ENCODE measurements around the gene IL17RC.

Gene IL17RC

GRCh38 chr3:9903238-9903624, 13.7 kb upstream of the IL17RC start:
- DNase-seq (ENCODE audit: low read depth, low spot score): no peak
- no peaks in the 10 kb centered on the region for H3K27me3 ChIP-seq (ENCODE audit: insufficient read depth, insufficient read length)
- H3K36me3 ChIP-seq (ENCODE audit: insufficient read depth, insufficient read length, low read length): no peaks in the 10 kb centered on the region
- peaks cover 11% of the 10 kb centered on the region for H3K4me1 ChIP-seq (ENCODE audit: insufficient read depth, insufficient read length)
- H3K9ac ChIP-seq (ENCODE audit: insufficient read length, low read depth): no peak overlapping the region
- no peaks in the 10 kb centered on the region for H3K9me3 ChIP-seq (ENCODE audit: insufficient read depth, low read length)
- no peak overlapping the region for H3K4me3 ChIP-seq (ENCODE audit: insufficient read length, low read depth)
- TF ChIP-seq SUZ12 (IDR thresholded peaks at IDR 0.05; ENCODE audit: extremely low read depth, insufficient read depth, insufficient read length) (no peak), ZNF274 (IDR thresholded peaks at IDR 0.05; ENCODE audit: low read depth, low read length) (no peak), YY1 (IDR thresholded peaks at IDR 0.05; ENCODE audit: insufficient read depth, insufficient read length) (no peak)

- H3K4me1 ChIP-seq (ENCODE audit: insufficient read depth, insufficient read length): peaks cover 8% of the 10 kb centered on the region
- no peak overlapping the region for H3K4me3 ChIP-seq (ENCODE audit: insufficient read length, low read depth)
- no peaks in the 10 kb centered on the region for H3K36me3 ChIP-seq (ENCODE audit: insufficient read depth, insufficient read length, low read length)
- no peak for TF ChIP-seq SUZ12 (IDR thresholded peaks at IDR 0.05; ENCODE audit: extremely low read depth, insufficient read depth, insufficient read length)
- TF ChIP-seq YY1 (IDR thresholded peaks at IDR 0.05; ENCODE audit: insufficient read depth, insufficient read length): no peak
- no peak for TF ChIP-seq ZNF274 (IDR thresholded peaks at IDR 0.05; ENCODE audit: low read depth, low read length)
- H3K27me3 ChIP-seq (ENCODE audit: insufficient read depth, insufficient read length): no peaks in the 10 kb centered on the region
- H3K9ac ChIP-seq (ENCODE audit: insufficient read length, low read depth): no peak overlapping the region
- DNase-seq (ENCODE audit: low read depth, low spot score): no peak
- no peaks in the 10 kb centered on the region for H3K9me3 ChIP-seq (ENCODE audit: insufficient read depth, low read length)
Measured at GRCh38 chr3:9903904-9904303, 13.0 kb upstream of the IL17RC start.

- Histone ChIP-seq H3K4me3 (ENCODE audit: insufficient read length, low read depth) (no peak overlapping the region), H3K9ac (ENCODE audit: insufficient read length, low read depth) (no peak overlapping the region), H3K9me3 (ENCODE audit: insufficient read depth, low read length) (no peaks in the 10 kb centered on the region), H3K27me3 (ENCODE audit: insufficient read depth, insufficient read length) (no peaks in the 10 kb centered on the region), H3K36me3 (ENCODE audit: insufficient read depth, insufficient read length, low read length) (no peaks in the 10 kb centered on the region), H3K4me1 (ENCODE audit: insufficient read depth, insufficient read length) (peaks cover 8% of the 10 kb centered on the region)
- no peak for DNase-seq (ENCODE audit: low read depth, low spot score)
- TF ChIP-seq SUZ12 (IDR thresholded peaks at IDR 0.05; ENCODE audit: extremely low read depth, insufficient read depth, insufficient read length): no peak
- TF ChIP-seq ZNF274 (IDR thresholded peaks at IDR 0.05; ENCODE audit: low read depth, low read length): no peak
- TF ChIP-seq YY1 (IDR thresholded peaks at IDR 0.05; ENCODE audit: insufficient read depth, insufficient read length): no peak
Measured at GRCh38 chr3:9906480-9906879, 10.4 kb upstream of the IL17RC start.

GRCh38 chr3:9908286-9908685, 8.6 kb upstream of the IL17RC start:
- no peak overlapping the region for H3K4me3 ChIP-seq (ENCODE audit: insufficient read length, low read depth)
- no peak overlapping the region for H3K9ac ChIP-seq (ENCODE audit: insufficient read length, low read depth)
- H3K4me1 ChIP-seq (ENCODE audit: insufficient read depth, insufficient read length): peaks cover 2% of the 10 kb centered on the region
- H3K36me3 ChIP-seq (ENCODE audit: insufficient read depth, insufficient read length, low read length): no peaks in the 10 kb centered on the region
- peaks cover 7% of the 10 kb centered on the region; the same call in 1 of the 2 replicates for H3K9me3 ChIP-seq (ENCODE audit: insufficient read depth, low read length)
- TF ChIP-seq SUZ12 (IDR thresholded peaks at IDR 0.05; ENCODE audit: extremely low read depth, insufficient read depth, insufficient read length) (no peak), YY1 (IDR thresholded peaks at IDR 0.05; ENCODE audit: insufficient read depth, insufficient read length) (no peak), ZNF274 (IDR thresholded peaks at IDR 0.05; ENCODE audit: low read depth, low read length) (no peak)
- no peak for DNase-seq (ENCODE audit: low read depth, low spot score)
- no peaks in the 10 kb centered on the region for H3K27me3 ChIP-seq (ENCODE audit: insufficient read depth, insufficient read length)

- H3K9me3 ChIP-seq (ENCODE audit: insufficient read depth, low read length): peaks cover 7% of the 10 kb centered on the region; the same call in 1 of the 2 replicates
- no peak overlapping the region for H3K4me3 ChIP-seq (ENCODE audit: insufficient read length, low read depth)
- H3K27me3 ChIP-seq (ENCODE audit: insufficient read depth, insufficient read length): peaks cover 2% of the 10 kb centered on the region
- H3K36me3 ChIP-seq (ENCODE audit: insufficient read depth, insufficient read length, low read length): no peaks in the 10 kb centered on the region
- H3K9ac ChIP-seq (ENCODE audit: insufficient read length, low read depth): no peak overlapping the region
- peaks cover 5% of the 10 kb centered on the region for H3K4me1 ChIP-seq (ENCODE audit: insufficient read depth, insufficient read length)
- no peak for DNase-seq (ENCODE audit: low read depth, low spot score)
- no peak for TF ChIP-seq SUZ12 (IDR thresholded peaks at IDR 0.05; ENCODE audit: extremely low read depth, insufficient read depth, insufficient read length)
- no peak for TF ChIP-seq YY1 (IDR thresholded peaks at IDR 0.05; ENCODE audit: insufficient read depth, insufficient read length)
- no peak for TF ChIP-seq ZNF274 (IDR thresholded peaks at IDR 0.05; ENCODE audit: low read depth, low read length)
Measured at GRCh38 chr3:9909221-9910013, 7.5 kb upstream of the IL17RC start.

GRCh38 chr3:9911863-9912262, 5.0 kb upstream of the IL17RC start:
- no peak overlapping the region for H3K4me3 ChIP-seq (ENCODE audit: insufficient read length, low read depth)
- H3K9me3 ChIP-seq (ENCODE audit: insufficient read depth, low read length): peaks cover 7% of the 10 kb centered on the region; the same call in 1 of the 2 replicates
- no peak overlapping the region for H3K9ac ChIP-seq (ENCODE audit: insufficient read length, low read depth)
- H3K27me3 ChIP-seq (ENCODE audit: insufficient read depth, insufficient read length): peaks cover 11% of the 10 kb centered on the region
- H3K4me1 ChIP-seq (ENCODE audit: insufficient read depth, insufficient read length): peaks cover 16% of the 10 kb centered on the region
- H3K36me3 ChIP-seq (ENCODE audit: insufficient read depth, insufficient read length, low read length): no peaks in the 10 kb centered on the region
- TF ChIP-seq YY1 (IDR thresholded peaks at IDR 0.05; ENCODE audit: insufficient read depth, insufficient read length) (no peak), ZNF274 (IDR thresholded peaks at IDR 0.05; ENCODE audit: low read depth, low read length) (no peak), SUZ12 (IDR thresholded peaks at IDR 0.05; ENCODE audit: extremely low read depth, insufficient read depth, insufficient read length) (no peak)
- no peak for DNase-seq (ENCODE audit: low read depth, low spot score)

- peaks cover 11% of the 10 kb centered on the region for H3K27me3 ChIP-seq (ENCODE audit: insufficient read depth, insufficient read length)
- H3K9me3 ChIP-seq (ENCODE audit: insufficient read depth, low read length): peaks cover 7% of the 10 kb centered on the region; the same call in 1 of the 2 replicates
- TF ChIP-seq SUZ12 (IDR thresholded peaks at IDR 0.05; ENCODE audit: extremely low read depth, insufficient read depth, insufficient read length): no peak
- TF ChIP-seq YY1 (IDR thresholded peaks at IDR 0.05; ENCODE audit: insufficient read depth, insufficient read length): no peak
- no peak for TF ChIP-seq ZNF274 (IDR thresholded peaks at IDR 0.05; ENCODE audit: low read depth, low read length)
- peaks cover 16% of the 10 kb centered on the region for H3K4me1 ChIP-seq (ENCODE audit: insufficient read depth, insufficient read length)
- no peak overlapping the region for H3K4me3 ChIP-seq (ENCODE audit: insufficient read length, low read depth)
- H3K36me3 ChIP-seq (ENCODE audit: insufficient read depth, insufficient read length, low read length): no peaks in the 10 kb centered on the region
- H3K9ac ChIP-seq (ENCODE audit: insufficient read length, low read depth): no peak overlapping the region
- no peak for DNase-seq (ENCODE audit: low read depth, low spot score)
Measured at GRCh38 chr3:9912294-9912935, 4.5 kb upstream of the IL17RC start.
